Measurements from ENCODE around the gene CTNNA3.

CTNNA3 gene

GRCh38 chr10:66534866-66535265, 1161.1 kb downstream of the CTNNA3 start:
- no peak for DNase-seq (ENCODE audit: low read depth)

DNA sequence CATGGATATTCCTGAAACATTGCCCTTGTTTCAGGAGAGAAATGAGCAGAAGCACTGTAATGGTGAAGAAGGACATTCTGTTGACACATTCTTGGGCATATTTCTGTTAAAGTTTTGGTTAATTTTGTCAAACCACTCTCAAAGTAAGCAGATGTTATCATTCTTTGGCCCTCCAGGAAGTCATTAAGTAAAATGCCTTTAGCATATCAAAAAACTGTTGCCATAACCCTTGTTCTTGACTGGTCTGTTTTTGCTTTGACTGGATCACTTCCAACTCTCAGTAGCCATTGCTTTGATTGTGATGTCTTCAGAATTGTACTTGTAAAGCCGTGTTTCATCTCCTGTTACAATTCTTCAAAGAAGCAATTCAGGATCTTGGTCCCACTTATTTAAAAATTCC, 1174.5 kb downstream of the CTNNA3 start:
- no peak for DNase-seq (ENCODE audit: low read depth)

GRCh38 chr10:66519616-66520015, 1176.4 kb downstream of the CTNNA3 start:
- DNase-seq (ENCODE audit: low read depth), result no peak

DNA sequence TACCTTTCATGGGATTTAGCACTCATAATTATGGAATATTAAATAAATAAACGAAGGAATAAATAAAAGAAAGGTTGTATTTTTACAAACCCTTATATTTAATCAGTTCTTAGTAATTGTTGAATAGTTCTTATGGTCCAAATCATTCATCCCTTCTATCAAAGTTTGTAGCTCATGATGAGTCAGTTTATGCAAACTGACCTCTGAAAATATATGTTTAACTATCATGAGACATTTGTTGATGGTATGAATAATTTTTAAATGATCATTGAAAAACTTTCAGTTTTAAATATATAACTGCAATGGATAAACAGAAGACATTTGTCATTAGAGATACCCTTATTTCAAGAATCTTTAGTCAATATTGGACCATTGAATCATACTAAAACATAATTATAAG, 1181.3 kb downstream of the CTNNA3 start:
- DNase-seq (ENCODE audit: low read depth), result no peak

- no peak for DNase-seq (ENCODE audit: low read depth)
Measured at GRCh38 chr10:66513504-66513903, 1182.5 kb downstream of the CTNNA3 start.

DNA sequence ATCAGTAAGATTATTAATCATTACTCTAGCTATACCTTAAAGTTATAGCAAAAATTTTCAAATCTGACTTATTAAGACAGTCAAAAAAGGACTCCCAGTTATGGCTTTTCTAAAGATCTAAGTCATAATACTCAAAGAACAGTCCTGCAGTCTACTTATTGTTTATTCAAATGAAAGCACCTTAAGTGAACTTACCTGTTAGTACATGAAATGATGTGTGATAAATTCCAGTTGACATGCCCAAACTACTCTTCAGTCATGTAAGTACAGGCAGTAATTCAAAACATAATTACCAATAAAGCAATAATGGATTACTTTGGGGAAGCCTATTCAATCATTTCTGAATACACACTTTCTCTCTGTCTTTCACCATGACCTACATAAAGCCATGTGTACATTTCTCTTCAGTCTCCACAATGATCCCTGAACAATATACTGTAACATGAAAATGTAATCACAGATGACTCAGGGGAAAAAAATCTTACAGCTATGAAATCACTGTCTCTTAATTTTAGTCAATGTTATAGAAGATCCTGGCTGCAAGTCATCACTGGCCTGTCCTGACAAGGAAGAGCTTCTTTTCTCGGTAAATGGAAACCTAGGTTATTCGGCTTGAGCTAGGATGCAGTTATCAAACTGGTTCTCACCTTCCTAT, 1190.9 kb downstream of the CTNNA3 start:
- DNase-seq (ENCODE audit: low read depth), result no peak

DNA sequence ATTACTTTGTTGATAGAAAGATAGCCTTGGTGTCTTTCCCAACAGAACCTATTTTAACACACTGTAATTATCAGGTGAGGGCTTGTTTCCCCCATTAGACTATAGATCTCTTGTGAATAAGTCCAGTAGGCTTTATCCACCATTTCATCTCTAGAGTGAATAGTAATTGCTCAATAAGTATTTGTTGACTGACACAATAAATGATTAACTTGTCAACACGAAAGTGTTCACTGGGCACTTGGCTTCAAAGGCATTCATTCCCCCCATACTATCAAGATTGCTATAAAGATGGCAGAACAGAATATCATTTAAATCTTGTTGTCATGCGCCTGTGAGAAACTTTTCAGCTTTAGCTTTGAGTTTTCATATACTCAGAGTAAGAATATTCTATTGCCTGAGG, 1194.6 kb downstream of the CTNNA3 start:
- no peak for DNase-seq (ENCODE audit: low read depth)

DNA sequence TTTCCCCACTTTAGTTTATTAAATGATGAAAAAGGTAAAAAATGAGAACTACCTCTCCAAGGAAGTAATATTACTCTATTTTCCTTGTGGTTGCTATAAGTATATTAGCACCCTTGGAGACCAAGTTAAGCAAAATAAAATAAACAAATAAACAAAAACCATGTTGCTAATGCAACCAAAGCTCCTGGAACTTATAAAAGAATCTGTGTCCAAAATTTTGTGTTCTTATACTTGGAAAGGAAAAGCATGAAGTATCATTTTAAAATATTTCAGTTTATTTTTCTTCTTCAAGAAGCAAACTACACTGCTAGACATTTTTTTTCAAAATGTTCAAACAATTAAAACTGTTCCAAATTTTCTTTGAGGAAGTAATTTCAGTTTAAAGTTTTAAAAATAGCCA, 1212.0 kb downstream of the CTNNA3 start:
- DNase-seq (ENCODE audit: low read depth), result no peak

GRCh38 chr10:66472156-66472555, 1223.8 kb downstream of the CTNNA3 start:
- no peak for DNase-seq (ENCODE audit: low read depth)

GRCh38 chr10:66467042-66467441, 1229.0 kb downstream of the CTNNA3 start:
- DNase-seq (ENCODE audit: low read depth), result no peak

GRCh38 chr10:66466622-66467021, 1229.4 kb downstream of the CTNNA3 start:
- no peak for DNase-seq (ENCODE audit: low read depth)

DNA sequence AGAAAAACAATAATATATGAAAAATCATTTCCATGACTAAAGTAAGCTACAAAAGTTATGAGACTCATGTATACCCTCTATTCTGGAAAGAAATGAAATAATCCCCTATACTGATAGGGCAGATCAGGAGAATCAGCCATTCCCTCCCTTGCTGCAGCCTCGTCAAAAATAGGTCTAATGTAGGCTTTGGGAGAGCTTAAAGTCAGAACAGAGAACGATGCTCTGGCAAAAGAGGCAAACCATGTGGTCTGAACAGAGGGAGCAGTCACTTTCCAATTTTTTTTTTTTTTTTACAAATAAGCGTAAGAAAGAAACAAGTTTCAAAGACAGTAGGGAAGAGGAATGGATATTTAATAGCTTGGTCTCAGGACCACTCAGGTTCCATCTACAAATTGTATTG, 1232.4 kb downstream of the CTNNA3 start:
- DNase-seq (ENCODE audit: low read depth), result no peak

DNA sequence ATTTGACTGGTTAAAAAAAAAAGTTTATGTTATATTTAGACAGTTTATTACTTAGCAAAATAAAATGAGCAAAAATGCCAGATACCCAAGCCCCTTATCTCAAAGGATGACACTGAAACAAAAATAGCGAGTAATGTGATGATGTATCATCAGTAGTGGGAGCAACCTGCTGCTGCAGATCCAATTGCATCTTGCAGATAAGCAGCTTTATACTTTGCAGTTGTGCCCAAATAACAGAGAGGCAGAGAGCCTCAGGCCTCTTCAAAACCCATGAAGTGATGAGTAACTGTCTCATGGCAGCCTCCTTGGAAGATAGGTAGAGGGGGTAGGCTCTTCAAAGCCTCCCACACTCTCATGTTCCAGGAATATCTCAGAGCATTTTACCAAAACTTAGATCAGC, 1238.4 kb downstream of the CTNNA3 start:
- DNase-seq (ENCODE audit: low read depth), result no peak

DNA sequence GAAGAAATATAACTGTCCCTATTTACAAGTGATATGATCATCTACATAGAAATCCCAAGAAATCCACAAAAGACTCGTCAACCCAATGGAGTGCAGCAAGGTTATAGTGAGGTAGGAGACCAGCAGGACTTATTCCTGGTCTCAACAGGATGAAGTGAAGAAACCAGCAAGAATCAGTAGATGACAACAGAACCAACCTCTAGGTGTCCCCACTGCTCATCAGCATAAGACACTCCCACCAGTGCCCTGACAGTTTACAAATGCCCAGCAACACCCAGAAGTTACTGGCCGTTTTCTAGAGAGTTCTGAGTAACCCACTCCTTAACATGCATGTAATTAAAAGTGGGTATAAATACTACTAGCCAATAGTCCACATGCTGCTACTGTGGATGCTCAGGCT, 1240.7 kb downstream of the CTNNA3 start:
- no peak for DNase-seq (ENCODE audit: low read depth)

GRCh38 chr10:66440568-66440967, 1255.4 kb downstream of the CTNNA3 start:
- no peak for DNase-seq (ENCODE audit: low read depth)

DNA sequence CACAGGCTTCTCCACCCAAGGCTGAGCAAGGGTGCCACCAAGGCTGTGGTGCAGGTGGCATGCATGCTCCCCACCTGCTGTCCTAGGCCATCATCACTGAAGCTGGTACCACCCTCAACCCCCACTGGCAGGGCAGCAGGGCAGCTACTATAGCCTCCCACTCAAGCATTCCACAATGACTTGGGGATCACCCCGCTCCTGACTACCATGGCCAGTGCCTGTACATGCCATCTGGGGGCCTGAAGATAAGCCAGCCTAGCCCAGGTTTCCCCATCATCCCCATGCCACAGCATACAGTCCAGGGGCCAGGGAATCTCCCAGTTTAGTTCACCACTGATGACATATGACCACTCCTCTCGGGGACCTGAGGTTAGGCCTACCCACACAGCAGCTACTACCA, 1281.1 kb downstream of the CTNNA3 start:
- no peak for DNase-seq (ENCODE audit: low read depth)

DNA sequence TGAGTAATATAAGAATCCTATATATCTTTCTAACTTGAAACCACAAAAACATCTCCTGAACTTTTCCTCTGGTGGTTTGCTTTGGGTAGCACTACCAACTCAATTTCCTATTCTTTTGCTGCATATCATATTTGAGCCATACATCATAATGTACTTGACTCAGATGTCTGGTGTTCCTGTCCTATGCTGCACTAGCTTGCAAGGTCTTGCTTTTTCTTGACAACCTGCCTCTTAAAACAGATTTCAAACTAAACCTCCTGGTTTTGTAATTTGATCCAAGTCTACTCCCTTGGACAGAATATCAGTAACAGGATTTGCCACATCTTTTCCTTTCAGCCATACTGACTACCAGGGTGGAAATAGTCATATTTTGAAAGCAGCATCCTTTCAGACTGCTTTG, 1290.4 kb downstream of the CTNNA3 start:
- no peak for DNase-seq (ENCODE audit: low read depth)

- DNase-seq (ENCODE audit: low read depth), result no peak
Measured at GRCh38 chr10:66398669-66399068, 1297.3 kb downstream of the CTNNA3 start.

DNA sequence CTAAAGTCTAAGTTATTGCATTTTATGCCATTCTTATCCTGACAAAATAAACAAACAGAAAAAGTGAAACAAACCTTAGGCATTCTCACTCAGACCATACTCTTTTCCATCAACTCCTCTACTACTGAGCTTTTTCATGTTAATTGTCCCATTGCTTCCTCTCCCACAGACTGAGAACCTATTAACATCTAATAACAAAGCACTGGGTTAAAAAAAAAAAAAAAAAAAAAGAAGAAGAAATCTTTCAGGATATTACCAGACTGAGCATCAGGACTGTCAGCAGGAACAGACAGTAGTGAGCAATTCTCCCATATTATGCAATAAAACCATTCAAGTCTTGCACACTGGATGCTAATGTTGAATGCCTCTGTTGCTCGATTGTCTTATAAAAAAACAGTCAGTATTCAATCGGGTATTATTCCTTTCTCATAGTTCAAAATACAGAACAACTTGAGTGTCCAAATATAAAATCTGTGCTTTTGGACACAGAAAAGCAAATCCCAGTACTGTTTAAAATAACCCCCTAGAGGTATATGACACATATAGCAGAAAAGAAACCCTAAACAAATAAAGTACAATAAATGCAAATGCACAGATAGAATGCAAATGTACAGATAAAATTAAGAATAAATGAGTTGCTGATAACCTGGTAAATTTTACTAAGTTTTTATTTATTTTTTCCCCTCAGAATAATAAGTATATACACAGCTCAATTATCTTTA, 1301.5 kb downstream of the CTNNA3 start:
- DNase-seq (ENCODE audit: low read depth), result no peak

DNA sequence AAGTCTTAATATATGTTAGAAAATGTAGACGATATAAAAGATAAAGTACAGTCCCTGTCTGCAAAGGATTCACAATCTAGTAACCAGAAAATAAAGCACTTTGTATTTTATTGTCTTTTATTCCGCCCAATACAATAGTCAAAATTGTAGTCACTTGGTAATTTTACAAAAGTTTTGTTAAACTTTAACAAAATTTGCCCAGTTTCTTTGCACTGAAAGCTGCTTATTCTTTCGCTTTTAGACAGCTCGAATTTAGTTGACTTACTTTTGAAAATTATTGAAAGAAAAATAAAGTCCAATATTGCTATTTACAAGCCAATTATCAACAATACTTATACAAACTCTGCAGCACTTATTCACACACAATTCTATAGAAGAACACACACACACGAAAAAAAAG, 1305.1 kb downstream of the CTNNA3 start:
- no peak for DNase-seq (ENCODE audit: low read depth)

DNA sequence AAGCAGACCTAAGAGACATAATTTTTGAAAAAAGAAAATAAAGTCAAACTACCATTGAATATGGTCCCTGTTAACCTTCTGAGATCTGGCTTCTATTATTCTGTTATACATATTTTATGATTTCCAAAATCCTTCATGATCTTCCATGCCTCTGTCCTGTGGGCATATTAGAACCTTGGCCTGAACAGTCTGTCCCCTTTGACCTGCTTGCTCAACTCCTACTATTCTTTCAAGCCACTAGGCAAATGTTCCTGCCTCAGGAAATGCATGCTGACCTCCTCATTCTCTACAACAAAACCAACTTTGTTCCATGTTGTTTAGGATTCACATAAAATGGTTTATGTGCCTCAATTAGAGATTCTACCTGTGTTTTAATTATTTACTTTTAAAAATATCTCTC, 1315.0 kb downstream of the CTNNA3 start:
- DNase-seq (ENCODE audit: low read depth), result no peak

DNA sequence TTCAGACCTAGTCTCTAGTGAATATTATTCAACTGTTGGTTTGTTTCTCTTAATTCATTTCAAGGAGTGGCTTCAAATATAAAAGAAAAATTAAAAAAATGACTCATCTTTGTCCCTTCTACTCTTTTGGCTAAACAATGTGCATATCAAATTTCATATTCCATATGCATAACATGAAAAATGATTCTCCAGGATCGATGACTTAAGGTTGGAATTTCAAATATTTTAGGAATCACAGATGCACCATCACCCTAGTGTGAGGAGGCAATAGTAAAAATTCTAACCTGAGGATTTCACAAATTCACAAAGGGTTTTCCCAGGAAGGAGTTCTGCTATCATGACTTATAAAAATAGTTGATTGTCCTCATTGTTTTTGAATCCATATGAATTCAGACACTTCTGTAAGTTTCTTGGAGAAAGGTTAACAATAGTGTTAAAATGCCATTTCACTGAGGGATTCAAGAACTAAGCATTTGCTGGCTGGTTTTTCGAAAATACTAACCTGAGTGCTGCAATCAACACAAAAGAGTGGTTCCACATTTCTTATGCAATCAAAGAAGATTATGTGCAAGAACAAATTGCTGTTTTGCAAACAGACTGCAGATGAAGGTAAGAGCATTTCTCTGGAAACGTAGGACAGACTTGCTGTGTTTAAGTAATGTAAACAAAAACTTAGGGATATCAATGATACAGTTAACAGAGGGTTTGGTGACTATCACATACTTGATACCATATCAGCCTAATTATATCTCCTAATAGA, 1317.7 kb downstream of the CTNNA3 start:
- no peak for DNase-seq (ENCODE audit: low read depth)

- no peak for DNase-seq (ENCODE audit: low read depth)
Measured at GRCh38 chr10:66368146-66368545, 1327.8 kb downstream of the CTNNA3 start.
